Adrenal gland (tissue), 5 donors: ENCODE measurements around the gene PLPPR4.

ENCODE experiments used
- POLR2A ChIP-seq, 2 donors: fragments of 450-650 bp; IDR thresholded peaks; one replicate each; pipeline ENCODE4 v1.6.1; 2017; ENCODE audit warnings: antibody characterized with exemption in 2 of 2, mild to moderate bottlenecking in 2 of 2, moderate library complexity in 1 of 2
- TF ChIP-seq, protein P1 (sequence below), 6 experiments: fragments of 450-650 bp in 4 of 6; fragments of 200-600 bp in 2 of 6; sonication (generic) in 1 of 6; IDR thresholded peaks; 1 replicate in 5 of 6; 2 replicates in 1 of 6; pipeline versions ENCODE4 v1.5.1 to v1.8.0; 2016 to 2021; ENCODE audit warnings: antibody characterized with exemption in 6 of 6, mild to moderate bottlenecking in 2 of 6, moderate library complexity in 1 of 6
- donor health status: DM: no; HTN: no; CAD: no.

DNA sequence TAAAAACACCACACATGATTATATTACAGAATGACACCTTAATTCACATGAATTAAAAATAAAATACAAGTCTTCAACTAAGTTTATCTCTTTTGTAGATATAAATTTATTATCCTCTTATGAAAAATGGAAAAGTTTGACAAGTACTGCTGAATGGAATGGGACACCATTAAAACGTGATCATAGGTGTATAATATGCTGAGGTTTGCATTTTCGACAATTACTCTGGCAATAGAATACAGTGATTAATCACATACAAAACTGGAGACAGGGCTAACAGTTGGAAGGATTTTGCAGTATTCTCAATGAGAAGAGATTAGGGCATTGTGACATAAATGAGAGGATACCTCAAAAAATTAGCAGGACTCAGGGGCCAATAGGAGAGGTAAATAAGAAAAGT is 17.1 kb upstream of the PLPPR4 start:
- TF ChIP-seq, protein P1, sequence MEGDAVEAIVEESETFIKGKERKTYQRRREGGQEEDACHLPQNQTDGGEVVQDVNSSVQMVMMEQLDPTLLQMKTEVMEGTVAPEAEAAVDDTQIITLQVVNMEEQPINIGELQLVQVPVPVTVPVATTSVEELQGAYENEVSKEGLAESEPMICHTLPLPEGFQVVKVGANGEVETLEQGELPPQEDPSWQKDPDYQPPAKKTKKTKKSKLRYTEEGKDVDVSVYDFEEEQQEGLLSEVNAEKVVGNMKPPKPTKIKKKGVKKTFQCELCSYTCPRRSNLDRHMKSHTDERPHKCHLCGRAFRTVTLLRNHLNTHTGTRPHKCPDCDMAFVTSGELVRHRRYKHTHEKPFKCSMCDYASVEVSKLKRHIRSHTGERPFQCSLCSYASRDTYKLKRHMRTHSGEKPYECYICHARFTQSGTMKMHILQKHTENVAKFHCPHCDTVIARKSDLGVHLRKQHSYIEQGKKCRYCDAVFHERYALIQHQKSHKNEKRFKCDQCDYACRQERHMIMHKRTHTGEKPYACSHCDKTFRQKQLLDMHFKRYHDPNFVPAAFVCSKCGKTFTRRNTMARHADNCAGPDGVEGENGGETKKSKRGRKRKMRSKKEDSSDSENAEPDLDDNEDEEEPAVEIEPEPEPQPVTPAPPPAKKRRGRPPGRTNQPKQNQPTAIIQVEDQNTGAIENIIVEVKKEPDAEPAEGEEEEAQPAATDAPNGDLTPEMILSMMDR (IDR thresholded peaks at IDR 0.05), result no peak
- no peak for TF ChIP-seq POLR2A (IDR thresholded peaks at IDR 0.05)
